Fibroblast of skin of back (primary cell): ENCODE results near the gene TMEM147. TPM values are rescaled to one million over a fixed set of nuclear protein-coding genes. Genes with fewer than 3 reads are reported as not detected.

Source experiments
- DNase-seq: peaks from one replicate; pipeline ENCODE4 v3.0.0-alpha.2; 2013
- polyA plus RNA-seq, 2 experiments: library from polyadenylated mRNA; unstranded; fragments of 120-200 nt; gene quantifications; one replicate each; pipeline ENCODE4 v1.2.1, GENCODE V29; 2013; ENCODE audit not compliant: insufficient read length in 2 of 2

The TMEM147 gene, protein sequence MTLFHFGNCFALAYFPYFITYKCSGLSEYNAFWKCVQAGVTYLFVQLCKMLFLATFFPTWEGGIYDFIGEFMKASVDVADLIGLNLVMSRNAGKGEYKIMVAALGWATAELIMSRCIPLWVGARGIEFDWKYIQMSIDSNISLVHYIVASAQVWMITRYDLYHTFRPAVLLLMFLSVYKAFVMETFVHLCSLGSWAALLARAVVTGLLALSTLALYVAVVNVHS
- 82.5 TPM for polyA plus RNA-seq (2013, experiment 1 of 2; ENCODE audit: insufficient read length)
- polyA plus RNA-seq (2013, experiment 2 of 2; ENCODE audit: insufficient read length): 71.8 TPM

DNA sequence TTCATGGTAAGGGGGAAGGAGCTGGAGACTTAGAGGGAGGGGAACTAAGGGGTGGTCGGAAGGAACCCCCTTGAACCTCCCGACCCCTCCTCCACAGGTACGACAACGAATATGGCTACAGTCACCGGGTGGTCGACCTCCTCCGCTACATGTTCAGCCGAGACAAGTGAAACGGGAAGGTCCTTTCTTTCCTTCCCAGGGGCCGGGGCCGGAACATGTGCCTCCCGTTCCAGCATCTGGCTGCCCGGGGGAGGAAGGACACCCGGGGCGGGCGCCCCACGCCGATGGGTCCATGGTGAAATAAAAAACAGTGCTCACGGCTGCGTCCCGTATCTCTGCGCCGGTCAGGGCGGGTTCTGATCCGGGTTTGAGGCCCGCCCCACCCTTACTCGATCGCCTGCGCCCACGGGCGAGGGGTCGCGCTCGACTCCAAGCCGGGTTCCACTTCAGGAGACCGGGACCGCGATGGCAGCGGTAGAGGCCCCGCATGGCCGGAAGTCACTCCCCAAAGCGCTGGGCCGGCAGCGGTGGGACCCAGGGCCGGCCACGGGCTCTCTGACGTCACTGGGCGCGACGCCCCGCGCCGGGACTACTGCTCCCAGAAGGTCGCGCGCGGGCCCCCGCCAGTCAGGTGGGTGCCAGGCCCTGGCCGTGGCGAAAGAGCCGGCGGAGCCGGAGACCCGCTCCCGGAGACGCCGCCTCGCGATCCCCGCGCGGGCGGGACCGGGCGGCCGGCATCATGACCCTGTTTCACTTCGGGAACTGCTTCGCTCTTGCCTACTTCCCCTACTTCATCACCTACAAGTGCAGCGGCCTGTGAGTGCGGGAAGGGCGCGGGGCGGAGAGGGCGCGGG, at the start of gene TMEM147:
TSS of gene TMEM147 (plus strand) at position 626 of the 854 bp plus-strand sequence. CDS start at position 740, 114 bp downstream.
- DNase-seq: peak; percentile 89

DNA sequence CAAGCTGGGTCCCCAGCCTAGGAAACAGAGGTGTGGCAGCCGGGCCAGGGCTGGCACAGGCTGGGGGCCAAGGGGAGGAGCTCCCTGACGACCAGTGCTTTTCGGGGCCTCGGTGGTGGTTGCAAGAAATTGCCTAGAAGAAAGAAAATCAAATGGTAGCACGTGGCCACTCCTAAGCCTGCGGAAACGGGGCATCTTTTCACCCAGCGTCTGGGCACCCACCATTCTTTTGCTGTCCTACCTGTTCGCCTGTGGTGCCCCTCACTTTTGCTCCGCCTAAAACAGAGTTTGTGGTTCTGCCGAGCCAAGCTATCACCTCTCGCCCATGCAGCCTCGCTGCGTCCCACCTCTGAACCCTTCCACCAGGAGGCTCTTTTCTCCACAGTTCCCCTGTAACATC, 48.0 kb upstream of the TMEM147 start:
- DNase-seq: no peak

DNA sequence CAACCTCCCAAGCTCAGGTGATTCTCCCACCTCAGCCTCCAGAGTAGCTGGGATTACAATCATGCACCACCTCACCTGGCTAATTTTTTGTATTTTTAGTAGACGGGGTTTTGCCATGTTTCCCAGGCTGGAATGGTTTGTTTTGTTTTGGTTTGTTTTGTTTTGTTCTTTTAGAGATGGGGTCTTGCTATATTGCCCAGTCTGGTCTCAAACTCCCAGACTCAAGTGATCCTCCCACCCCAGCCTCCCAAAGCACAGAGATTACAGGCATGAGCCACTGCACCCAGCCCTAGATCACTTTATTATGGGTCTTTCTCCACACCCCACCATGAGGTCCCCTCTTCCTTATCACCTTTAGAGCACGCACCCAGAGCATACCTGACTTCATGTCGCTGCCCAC, 47.2 kb upstream of the TMEM147 start:
- DNase-seq: no peak

DNA sequence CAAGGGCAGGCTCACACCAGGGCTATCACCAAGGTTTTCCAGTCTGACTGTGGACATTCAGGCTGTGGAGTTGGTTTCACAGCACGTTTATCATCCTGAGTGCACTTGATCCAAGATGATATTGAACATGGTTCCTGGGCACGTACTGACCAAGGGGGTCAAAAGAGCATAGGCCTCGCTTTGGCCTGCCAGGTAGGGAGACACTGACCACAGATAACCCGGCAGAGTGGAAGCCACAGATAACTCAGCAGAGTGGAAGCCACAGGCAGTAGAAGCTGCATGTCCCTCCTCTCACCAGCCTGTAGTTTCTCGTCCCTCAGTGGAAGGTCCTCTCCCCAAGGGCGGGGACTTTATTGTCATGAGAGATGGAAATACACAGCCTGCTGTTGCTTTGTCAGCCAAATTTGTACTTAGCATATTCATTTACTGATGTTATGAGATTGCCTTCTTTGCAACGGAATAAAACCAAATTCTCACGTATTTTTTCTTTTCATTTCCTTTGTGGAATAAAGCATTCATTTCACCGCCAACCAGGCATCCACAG, 46.4 kb upstream of the TMEM147 start:
- no peak for DNase-seq

DNA sequence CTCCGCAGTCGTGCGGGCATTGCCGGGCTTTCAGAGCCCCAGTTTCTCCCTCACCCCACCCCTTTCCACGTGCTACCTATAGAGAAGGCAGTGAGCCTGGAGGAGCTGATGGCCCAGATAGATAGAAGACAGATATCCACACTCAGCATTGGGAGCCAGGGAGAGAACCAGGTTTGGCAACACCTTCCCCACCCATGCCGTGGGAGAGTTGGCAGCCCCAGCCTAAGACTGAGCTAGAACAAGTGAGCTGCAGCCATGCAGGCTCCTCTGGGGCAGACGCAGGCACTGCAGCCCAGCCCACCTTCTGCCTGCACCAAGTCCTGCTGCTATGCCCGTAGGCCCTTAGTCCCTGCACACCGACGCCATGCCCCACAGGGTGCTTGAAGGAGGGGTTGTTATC, 44.8 kb upstream of the TMEM147 start:
- DNase-seq: no peak

DNA sequence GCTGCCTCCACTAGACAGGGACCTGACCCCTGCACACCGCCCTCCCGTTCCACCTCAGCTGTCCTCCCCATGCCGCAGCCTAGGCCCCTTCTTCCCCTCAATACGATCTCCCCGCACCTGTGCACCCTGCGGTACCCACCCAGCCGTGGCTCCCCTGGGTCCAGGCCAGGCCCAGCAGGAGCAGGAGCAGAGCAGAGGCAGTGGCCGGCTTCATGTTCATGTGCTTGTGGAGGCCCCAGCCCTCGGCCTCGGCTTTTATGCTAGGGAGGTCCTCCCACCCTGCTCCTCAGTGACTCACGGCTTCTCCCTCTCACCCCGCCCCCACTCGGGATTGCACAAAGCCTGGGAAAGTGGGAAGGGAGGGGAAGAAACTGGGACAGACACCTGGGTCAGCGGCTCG, 43.7 kb upstream of the TMEM147 start:
- DNase-seq: no peak

DNA sequence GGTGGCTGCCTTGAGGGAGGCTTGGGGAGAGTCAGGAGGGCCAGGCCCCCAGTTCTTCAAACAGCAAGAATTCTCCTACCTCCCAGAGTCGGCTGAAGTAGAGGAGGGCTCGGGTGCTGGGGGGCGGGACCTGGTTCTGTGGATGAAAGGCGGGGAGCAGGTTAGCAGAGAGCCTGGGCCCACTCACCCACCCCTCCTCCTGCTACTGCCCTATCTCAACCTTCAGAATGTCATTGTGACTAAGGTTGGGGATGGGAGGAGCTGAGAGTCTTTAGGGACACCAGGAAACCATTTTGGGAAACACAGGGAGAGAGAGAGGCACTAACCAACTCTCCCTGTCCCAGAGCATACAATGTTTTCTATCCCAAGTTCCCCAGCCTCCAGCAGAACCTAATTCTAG, 42.7 kb upstream of the TMEM147 start:
- DNase-seq: no peak

DNA sequence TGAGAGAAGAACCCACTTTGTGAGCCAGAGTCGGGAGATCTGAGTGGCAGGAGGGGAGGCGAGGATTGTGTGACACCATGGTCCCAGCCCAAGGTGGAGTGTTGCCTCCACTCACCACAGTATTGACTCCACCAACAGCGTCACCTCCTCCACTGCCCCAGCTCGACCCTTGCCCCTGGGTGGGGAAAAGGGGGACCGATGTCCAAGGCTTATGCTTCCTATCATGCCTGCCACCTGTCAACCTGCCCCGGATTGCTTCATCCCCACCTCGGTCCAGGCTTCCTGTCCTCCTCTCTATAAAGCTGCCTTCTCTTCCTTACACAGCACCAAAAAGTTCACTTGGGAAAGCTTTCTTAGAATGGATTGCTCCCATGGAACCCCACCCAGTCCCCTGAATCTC, 39.4 kb upstream of the TMEM147 start:
- DNase-seq: no peak

DNA sequence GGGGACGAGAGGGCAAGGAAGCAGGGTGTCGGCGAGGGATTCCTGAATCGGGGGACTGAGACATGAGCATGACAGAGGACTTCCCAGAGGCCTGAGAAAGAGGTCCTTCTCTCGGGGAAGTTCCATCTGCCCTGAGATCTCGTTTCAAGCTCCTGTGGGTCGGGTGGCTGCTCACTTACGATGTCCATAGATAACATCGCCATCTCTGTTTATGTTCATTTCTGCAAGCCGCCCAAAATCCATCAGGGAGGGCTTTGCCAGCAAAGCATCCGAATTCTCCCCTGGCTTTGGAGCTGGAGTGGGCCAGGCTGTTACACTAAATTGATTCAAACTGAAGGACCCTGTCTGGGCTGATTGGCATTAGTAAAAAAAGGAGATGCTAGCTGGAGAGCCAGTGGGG, 37.9 kb upstream of the TMEM147 start:
- no peak for DNase-seq

DNA sequence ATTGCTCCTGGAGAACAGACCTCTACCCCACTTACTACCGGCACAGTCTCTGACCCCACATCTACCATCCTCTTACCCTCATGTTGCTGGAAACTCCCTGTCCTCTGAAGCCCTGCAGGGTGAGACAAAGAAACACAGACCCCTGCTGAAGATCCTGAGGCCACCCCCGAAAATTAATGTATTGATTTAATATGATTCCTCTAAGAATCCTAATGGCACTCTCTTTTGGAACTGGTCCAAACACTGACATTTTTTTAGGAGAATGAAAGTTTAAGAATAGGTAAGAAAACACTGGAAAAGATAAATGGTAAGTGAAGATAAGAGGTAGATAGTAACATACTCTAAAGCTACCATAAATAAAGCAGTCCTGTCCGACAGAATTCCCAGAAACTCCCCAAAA, 37.3 kb upstream of the TMEM147 start:
- DNase-seq: no peak

DNA sequence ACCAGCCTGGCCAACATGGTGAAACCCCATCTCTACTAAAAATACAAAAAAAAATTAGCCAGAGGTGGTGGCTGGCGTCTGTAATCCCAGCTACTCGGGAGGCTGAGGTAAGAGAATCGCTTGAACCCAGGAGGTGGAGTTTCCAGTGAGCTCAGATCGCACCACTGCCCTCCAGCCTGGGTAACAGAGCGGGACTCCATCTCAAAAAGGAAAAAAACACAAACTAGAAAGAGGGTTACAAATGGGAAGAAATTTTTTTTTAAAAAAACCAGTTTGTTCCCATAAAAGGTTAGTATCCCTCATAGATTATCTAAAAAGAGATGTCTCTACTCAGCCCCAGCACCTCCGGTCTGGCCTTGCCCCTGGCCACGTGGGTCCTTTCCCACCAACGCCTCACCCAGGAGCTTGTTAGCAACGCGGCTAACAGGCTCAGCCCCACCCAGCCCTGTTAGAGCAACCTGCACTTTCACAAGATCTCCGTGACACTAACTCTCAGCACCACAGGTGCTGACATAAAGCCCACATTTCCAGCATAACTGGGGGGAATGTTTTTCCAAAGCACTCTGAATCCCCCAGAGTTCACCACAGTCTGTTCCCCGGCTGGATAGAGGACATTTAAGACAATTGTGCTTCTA, 36.3 kb upstream of the TMEM147 start:
- DNase-seq: no peak

DNA sequence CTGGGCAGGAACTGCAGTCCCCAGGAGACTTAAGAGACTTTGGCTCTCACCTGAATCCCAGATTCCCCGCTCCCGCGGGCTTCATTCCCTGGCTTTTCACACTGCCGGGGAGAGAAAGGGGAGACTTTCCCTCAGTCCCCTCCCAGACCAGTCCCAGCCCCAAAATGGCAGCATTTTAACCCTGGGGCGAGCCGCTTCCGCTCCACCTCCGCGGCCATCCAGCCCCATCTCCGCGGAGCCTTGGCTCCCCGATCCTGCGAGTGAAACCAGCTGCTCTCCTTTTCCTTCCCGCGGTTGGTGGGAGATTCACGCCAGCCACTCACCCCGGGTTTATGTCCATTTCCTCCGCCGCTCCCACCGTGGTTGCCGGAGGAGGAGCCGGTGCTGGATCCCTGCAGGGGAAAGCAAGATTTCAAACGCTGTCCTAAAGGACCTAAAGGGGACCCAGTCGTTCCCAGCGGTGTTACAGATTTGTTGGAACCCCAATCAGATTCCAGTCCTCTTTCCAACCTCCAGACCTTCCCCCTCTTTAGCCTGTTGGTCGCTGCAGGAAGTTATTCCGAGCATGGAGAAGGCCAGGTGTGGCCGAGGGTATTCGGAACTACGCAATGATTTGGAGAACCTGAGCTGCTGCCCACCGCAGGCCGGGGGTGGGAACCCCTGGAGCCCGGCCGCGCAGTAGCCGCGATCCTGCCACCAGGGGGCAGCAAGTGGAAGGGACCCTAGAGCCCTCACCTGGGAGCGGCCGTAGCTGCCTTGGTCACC, 35.4 kb upstream of the TMEM147 start:
- peak; percentile 48 for DNase-seq

DNA sequence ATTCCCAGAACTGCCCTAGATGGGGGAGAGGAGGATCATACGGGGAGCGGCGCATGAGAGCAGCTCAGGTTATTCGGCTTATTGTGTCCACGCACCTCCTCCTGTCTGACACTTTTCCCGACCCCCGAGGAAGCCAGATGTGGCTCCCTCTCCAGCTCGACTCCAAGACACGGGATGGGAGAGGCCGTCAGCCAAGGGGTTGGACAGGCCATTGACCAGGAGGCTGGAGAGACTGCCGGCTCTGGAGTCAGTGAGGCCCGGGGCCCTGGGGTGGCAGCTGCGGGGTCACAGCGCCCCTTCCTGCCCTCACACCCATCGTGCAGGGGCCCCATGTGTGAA, 34.8 kb upstream of the TMEM147 start:
- no peak for DNase-seq

DNA sequence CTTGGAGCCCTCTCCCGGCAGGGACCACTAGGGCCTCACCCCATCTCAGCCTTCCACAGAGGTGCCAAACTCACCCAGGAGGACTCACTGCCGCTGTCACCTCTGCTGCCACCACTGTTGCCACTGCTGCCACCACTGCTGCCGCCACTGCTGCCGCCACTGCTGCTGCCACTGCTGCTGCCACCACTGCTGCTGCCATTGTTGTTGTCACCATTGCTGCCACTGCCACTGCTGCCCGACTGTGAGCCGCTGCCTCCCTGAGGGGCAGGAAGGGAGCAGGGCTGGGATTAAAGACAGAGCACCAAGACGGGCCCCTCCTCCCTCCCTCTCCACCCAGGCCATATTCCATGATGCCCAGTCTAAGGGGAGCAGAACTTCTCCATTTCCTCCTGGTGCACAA, 34.1 kb upstream of the TMEM147 start:
- no peak for DNase-seq

DNA sequence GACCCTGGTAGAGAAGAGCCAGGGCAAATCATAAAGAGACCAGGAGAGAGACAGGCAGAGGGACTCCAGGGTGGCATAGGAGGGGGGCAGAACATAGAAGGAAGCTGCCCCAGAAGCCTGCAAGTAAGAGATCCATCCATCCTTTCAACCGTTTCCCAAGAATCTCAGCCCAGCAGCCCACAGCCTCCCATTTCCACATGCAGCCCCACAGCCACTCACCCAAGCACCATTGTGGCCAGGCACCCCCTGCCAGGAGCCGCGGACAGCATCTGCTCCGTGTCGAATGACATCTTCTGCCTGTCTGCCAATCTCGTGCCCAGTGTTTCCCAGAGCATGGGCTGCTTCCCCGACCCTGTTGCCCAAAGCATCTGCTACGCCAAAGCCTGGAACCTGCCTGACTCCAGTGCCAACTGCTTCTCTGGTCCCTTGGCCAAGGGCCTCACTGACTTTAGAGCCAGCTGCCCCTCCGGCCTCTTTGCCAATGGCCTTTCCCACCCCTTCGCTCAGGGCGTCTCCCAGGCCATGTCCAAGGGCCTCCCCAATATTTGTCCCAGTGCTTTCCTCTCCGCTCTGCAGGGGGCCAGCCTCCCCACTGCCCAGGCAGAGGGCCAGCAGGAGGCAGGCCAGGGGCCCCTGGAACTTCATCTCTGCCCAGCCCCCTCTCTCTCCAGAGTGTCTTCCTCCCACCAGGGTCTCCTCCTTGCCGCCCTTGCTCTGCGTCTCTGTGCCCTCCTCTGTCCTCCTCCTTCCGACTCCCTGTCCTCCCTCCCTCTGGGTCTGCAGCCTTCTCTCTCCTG, 32.4 kb upstream of the TMEM147 start:
- DNase-seq: no peak

DNA sequence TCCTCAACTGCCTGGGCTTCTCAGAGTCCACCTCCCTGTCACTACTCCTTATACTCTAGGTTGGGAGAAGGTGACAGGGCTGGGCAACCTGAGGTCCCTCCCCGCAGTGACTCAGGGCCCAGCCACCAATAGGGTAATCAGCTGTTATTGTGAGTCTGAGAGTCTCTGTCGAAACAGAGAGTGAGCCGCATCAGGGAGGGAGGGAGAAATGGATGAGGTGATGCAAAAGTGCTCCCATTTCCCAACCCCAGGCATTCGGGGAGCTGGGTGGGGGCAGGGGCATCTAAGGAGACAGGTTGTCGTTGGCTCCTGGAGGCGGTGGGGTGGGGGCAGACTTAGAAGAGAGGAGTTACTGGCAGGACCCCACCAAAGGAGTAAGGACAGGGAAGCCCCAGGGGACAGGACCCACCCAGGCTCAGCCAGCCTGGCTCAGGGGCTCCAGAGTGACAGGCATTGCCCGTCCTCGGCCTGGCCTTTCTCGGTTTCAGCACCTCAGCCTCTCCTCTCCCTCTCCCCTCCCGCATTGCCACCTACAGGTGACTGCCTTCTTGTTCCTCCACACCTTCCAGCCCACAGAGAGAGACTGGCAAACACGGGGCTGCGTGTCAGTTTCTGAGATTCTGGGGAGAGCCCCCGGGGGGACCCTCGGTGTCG, 31.7 kb upstream of the TMEM147 start, which contains the start of gene DMKN:
TSS of gene DMKN (minus strand) at position 22 of the 654 bp plus-strand sequence. CDS start 174 bp downstream, outside the sequence.
- peak; percentile 32 for DNase-seq

DNA sequence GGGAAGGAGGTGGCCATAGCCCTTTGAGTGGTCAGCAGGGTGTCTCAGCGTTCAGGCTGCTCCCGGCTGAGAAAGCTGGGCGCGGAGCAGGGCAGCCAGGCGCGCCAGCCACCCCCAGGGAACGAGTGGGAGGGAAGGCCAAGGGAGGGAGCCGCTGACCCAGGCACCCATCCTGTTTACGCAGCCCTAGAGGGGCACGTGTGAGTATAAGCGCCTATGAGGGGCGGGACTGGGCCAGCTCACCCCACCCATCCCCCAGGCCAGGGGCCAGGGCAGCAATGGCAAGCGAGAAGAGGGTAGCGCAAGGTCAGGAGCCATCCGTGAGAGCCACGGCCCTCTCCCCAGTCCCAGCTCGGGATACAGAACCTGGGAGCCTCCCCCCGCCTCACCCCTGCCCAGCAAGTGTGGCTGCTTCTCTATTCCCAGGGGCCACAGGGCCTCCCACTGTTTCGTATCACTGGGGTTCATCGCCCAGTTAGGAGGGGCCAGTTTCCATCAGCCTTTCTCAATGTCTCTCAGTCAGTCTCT, 31.1 kb upstream of the TMEM147 start:
- DNase-seq: no peak

DNA sequence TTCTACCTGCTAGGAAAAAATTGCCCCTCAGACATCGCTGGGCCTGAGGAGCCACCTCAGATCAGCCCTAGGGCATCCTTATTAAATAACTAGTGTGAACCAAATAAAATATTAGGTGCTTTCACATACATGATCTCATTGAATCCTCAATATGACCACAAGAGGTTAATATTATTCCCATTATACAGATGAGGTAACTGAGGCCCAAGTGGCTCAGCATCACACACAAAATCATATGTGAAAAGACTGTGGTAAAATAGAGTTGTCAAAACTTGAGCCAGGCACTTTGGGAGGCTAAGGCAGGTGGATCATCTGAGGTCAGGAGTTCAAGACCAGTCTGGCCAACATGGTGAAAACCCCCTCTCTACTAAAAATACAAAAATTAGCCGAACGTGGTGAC, 29.1 kb upstream of the TMEM147 start:
- no peak for DNase-seq

DNA sequence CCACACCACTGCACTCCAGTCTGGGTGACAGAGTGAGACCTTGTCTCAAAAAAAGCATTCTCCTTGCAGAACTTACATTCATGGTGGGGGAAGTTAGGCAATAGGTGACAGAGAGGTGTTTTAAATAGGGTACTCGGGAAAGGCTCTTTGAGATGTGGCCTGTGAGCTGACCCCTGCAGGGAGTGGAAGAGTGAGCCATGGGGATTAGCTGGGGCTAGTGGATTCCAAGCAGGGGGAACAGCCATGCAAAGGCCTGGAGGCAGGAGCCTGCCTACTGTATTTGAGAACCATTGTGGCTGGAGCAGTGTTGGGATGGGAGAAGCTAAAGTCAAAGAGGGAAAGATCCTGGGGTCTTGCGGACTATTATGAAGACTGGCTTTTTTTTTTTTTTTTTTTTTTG, 28.1 kb upstream of the TMEM147 start:
- no peak for DNase-seq

DNA sequence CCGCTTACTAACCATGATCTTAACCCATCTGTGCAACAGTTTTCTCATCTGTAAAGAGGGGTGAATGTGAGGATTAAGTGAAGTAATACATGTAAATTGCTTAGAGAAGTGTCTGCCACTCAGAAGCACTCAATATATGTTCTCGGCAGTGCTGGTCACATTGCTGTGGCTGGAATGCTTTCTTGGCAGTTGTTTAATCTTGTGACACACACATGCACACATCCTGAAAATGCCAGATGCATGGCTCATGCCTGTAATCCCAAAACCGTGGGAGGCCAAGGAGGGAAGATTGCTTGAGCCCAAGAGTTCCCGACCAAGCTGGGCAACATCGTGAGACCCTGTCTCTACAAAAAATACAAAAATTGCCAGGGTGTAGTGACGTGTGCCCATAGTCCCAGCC, 27.1 kb upstream of the TMEM147 start:
- DNase-seq: peak; percentile 98

DNA sequence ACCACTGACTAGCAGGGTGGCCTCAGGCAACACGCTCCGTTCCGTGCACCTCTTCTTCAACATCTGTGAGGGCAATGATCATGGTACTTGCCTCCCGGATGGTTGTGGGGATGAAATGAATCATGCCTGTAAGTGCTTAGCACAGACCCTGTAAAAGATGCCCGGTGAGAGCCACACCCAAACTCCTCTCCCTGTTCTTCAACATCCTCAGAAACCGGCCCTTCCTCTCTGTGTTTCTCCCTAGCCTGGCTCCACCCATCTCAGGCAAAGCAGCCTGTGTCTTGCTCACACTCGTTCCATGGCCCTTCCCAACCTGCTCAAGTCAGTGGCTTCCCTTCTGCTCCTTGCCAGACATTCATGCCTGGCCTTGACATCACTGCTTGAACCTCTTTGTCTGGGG, 26.1 kb upstream of the TMEM147 start:
- peak; percentile 30 for DNase-seq
